Activated T-cell treated with anti-CD3 and anti-CD28 coated beads, Interleukin-2, amount 50 U/mL, for 1 hour (primary cell): ENCODE data around the gene IDH3A.
"Not testable (repeated sequence)": the region's sequence is repeated elsewhere in the genome, so short reads cannot be mapped to it uniquely, and the experiment has no call there.

Experiments
- DNase-seq: peaks from one replicate; pipeline ENCODE4 v3.0.0-alpha.2; 2020

IDH3A gene

GRCh38 chr15:78129751-78130287, 19.3 kb upstream of the IDH3A start:
- DNase-seq, result no peak

GRCh38 chr15:78130466-78131294, 18.5 kb upstream of the IDH3A start:
- no peak for DNase-seq

- DNase-seq, result peak; percentile 83
These were observed 17.7 kb upstream of the IDH3A start, which contains the start of gene CIB2 for GRCh38 chr15:78131295-78132061. CIB2 (minus strand) TSS chr15:78131445; CDS start chr15:78131215, 230 bp downstream.

- DNase-seq, result no peak
These were observed 15.4 kb upstream of the IDH3A start for GRCh38 chr15:78133801-78134200.

GRCh38 chr15:78139578-78139977, 9.6 kb upstream of the IDH3A start:
- no peak for DNase-seq

- no peak for DNase-seq
These were observed 8.9 kb upstream of the IDH3A start for GRCh38 chr15:78140292-78140691.

GRCh38 chr15:78142332-78142731, 6.8 kb upstream of the IDH3A start:
- DNase-seq, result no peak

- DNase-seq, result no peak
These were observed 2.6 kb upstream of the IDH3A start for GRCh38 chr15:78146425-78147154.

GRCh38 chr15:78147566-78147965, 1.6 kb upstream of the IDH3A start:
- DNase-seq, result no peak

- DNase-seq, result no peak
These were observed 632 bp upstream of the IDH3A start for GRCh38 chr15:78148392-78149067.

- DNase-seq, result no peak
These were observed 916 bp downstream of the IDH3A start for GRCh38 chr15:78149805-78150751.

- not testable (repeated sequence) for DNase-seq
These were observed 1.9 kb downstream of the IDH3A start for GRCh38 chr15:78151075-78151474.

- DNase-seq, result no peak
These were observed 5.8 kb downstream of the IDH3A start for GRCh38 chr15:78154955-78155354.

GRCh38 chr15:78155355-78155939, 6.3 kb downstream of the IDH3A start:
- no peak for DNase-seq

- no peak for DNase-seq
These were observed 7.5 kb downstream of the IDH3A start for GRCh38 chr15:78156653-78157052.

- DNase-seq, result no peak
These were observed 8.0 kb downstream of the IDH3A start for GRCh38 chr15:78157203-78157602.

- DNase-seq, result no peak
These were observed 10.2 kb downstream of the IDH3A start for GRCh38 chr15:78159395-78159794.

GRCh38 chr15:78162038-78162437, 12.9 kb downstream of the IDH3A start:
- DNase-seq, result peak; percentile 59

- DNase-seq, result no peak
These were observed 14.8 kb downstream of the IDH3A start for GRCh38 chr15:78164010-78164409.

GRCh38 chr15:78167227-78167888, 18.2 kb downstream of the IDH3A start:
- DNase-seq, result no peak
